GM12878 (cell line): Measurements from ENCODE around the gene INO80D.

Source experiments
- EP300 ChIP-seq, 2 experiments: fragments of 150-350 bp in 1 of 2; IDR thresholded peaks; 2 replicates each; pipeline ENCODE4 v1.6.1; 2011 to 2012; ENCODE audit warnings: low read depth in 2 of 2, low read length in 2 of 2, borderline replicate concordance in 1 of 2, improper control_type of control experiment in 1 of 2, inconsistent platforms in 1 of 2; ENCODE audit not compliant: control insufficient read depth in 1 of 2
- EZH2 ChIP-seq: IDR thresholded peaks from 2 replicates; pipeline ENCODE4 v1.6.1; 2012; ENCODE audit warnings: low read depth, mild to moderate bottlenecking, control low read depth, inconsistent platforms, low read length, borderline replicate concordance; ENCODE audit not compliant: control insufficient read depth
- MAX ChIP-seq: IDR thresholded peaks from 2 replicates; pipeline ENCODE4 v1.6.1; 2012; ENCODE audit warnings: low read depth, low read length, improper control_type of control experiment
- NFYB ChIP-seq: IDR thresholded peaks from 2 replicates; pipeline ENCODE4 v1.6.1; 2011; ENCODE audit warnings: low read depth, mild to moderate bottlenecking, low read length, improper control_type of control experiment, moderate library complexity; ENCODE audit not compliant: insufficient read depth
- RFX5 ChIP-seq: IDR thresholded peaks from 2 replicates; pipeline ENCODE4 v1.6.1; 2011; ENCODE audit warnings: low read depth, low read length, improper control_type of control experiment
- SIN3A ChIP-seq: IDR thresholded peaks from 2 replicates; pipeline ENCODE4 v1.6.1; 2012; ENCODE audit warnings: low read depth, low read length, improper control_type of control experiment
- TCF12 ChIP-seq: IDR thresholded peaks from 2 replicates; pipeline ENCODE4 v1.6.1; 2011; ENCODE audit warnings: low read depth, mild to moderate bottlenecking, low read length
- USF2 ChIP-seq: IDR thresholded peaks from 2 replicates; pipeline ENCODE4 v1.6.1; 2011; ENCODE audit warnings: low read depth, low read length, improper control_type of control experiment, borderline replicate concordance
- ZNF274 ChIP-seq: IDR thresholded peaks from one replicate; pipeline ENCODE4 v1.8.0; 2011; ENCODE audit not compliant: insufficient read length, insufficient read depth
- TF ChIP-seq, protein P1 (sequence below), 3 experiments: IDR thresholded peaks in 2 of 3; conservative IDR thresholded peaks in 1 of 3; 2 replicates each; pipeline ENCODE4 v1.5.1; 2011; ENCODE audit warnings: low read depth in 3 of 3, low read length in 3 of 3, mild to moderate bottlenecking in 3 of 3, control low read depth in 2 of 3, moderate library complexity in 2 of 3, inconsistent platforms in 1 of 3, mixed read lengths in 1 of 3; ENCODE audit not compliant: control insufficient read depth in 2 of 3, insufficient read depth in 1 of 3; ENCODE audit errors: extremely low read depth in 1 of 3
- TF ChIP-seq, protein P2 (sequence below): IDR thresholded peaks from 2 replicates; pipeline ENCODE4 v1.6.1; 2011; ENCODE audit warnings: borderline replicate concordance, low read depth, mild to moderate bottlenecking, moderate library complexity, mixed read lengths, low read length; ENCODE audit not compliant: insufficient read depth; ENCODE audit errors: extremely low read length

GRCh38 chr2:206040525-206040924 is 45.4 kb downstream of the INO80D start:
- TF ChIP-seq USF2 = no peak
- no peak for TF ChIP-seq MAX
- no peak for TF ChIP-seq TCF12
- TF ChIP-seq EZH2 = no peak
- no peak for TF ChIP-seq EP300 (IDR thresholded peaks at IDR 0.05; ENCODE audit: borderline replicate concordance in 1 of 2, control insufficient read depth in 1 of 2, low read depth in 2 of 2, low read length in 2 of 2)
- TF ChIP-seq RFX5 = no peak
- no peak for TF ChIP-seq SIN3A
- TF ChIP-seq, protein P1, sequence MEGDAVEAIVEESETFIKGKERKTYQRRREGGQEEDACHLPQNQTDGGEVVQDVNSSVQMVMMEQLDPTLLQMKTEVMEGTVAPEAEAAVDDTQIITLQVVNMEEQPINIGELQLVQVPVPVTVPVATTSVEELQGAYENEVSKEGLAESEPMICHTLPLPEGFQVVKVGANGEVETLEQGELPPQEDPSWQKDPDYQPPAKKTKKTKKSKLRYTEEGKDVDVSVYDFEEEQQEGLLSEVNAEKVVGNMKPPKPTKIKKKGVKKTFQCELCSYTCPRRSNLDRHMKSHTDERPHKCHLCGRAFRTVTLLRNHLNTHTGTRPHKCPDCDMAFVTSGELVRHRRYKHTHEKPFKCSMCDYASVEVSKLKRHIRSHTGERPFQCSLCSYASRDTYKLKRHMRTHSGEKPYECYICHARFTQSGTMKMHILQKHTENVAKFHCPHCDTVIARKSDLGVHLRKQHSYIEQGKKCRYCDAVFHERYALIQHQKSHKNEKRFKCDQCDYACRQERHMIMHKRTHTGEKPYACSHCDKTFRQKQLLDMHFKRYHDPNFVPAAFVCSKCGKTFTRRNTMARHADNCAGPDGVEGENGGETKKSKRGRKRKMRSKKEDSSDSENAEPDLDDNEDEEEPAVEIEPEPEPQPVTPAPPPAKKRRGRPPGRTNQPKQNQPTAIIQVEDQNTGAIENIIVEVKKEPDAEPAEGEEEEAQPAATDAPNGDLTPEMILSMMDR (IDR thresholded peaks at IDR 0.05 in 2 of 3, conservative IDR thresholded peaks at IDR 0.05 in 1 of 3; ENCODE audit: control insufficient read depth in 2 of 3, extremely low read depth in 1 of 3, insufficient read depth in 1 of 3, low read depth in 3 of 3, low read length in 3 of 3) = no peak
- no peak for TF ChIP-seq ZNF274
- TF ChIP-seq NFYB = no peak
- TF ChIP-seq, protein P2, sequence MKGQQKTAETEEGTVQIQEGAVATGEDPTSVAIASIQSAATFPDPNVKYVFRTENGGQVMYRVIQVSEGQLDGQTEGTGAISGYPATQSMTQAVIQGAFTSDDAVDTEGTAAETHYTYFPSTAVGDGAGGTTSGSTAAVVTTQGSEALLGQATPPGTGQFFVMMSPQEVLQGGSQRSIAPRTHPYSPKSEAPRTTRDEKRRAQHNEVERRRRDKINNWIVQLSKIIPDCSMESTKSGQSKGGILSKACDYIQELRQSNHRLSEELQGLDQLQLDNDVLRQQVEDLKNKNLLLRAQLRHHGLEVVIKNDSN = no peak
